Measurements from ENCODE around the gene CBLC.

GRCh38 chr19:44823373-44823698 is 45.6 kb downstream of the CBLC start:
- TF ChIP-seq POLR2A (IDR thresholded peaks at IDR 0.05; ENCODE audit: low read depth, low read length) (no peak), POLR2AphosphoS5 (IDR thresholded peaks at IDR 0.05; ENCODE audit: low read depth, low read length) (no peak), TAF1 (IDR thresholded peaks at IDR 0.05; ENCODE audit: borderline replicate concordance, low read depth, low read length) (no peak)

Data from GM12892 (cell line).